SK-N-SH treated with all-trans-retinoic acid at 6 μM for 48 hours (cell line): ENCODE data around the gene PRRG3.

Source experiments
- ATAC-seq: fragments of 200-7000 bp; cut with Tn5 transposase; 3 replicates; pipeline ENCODE4 v1.9.1; 2020; ENCODE audit warnings: mild to moderate bottlenecking, moderate library complexity
- ARNTL ChIP-seq: fragments of 450-650 bp; formaldehyde crosslinking; IDR thresholded peaks from 2 replicates; pipeline ENCODE4 v1.5.0; 2020; ENCODE audit warnings: low read depth, mild to moderate bottlenecking, moderate library complexity, borderline replicate concordance
- BACH2 ChIP-seq: fragments of 250-450 bp; sonication (Bioruptor Pico); IDR thresholded peaks from 2 replicates; pipeline ENCODE4 v1.9.0; 2021; ENCODE audit warnings: mild to moderate bottlenecking, borderline replicate concordance
- CSDC2 ChIP-seq: fragments of 250-450 bp; sonication (Bioruptor Pico); IDR thresholded peaks from 2 replicates; pipeline ENCODE4 v1.5.0; 2020; ENCODE audit warnings: mild to moderate bottlenecking, moderate library complexity
- GLIS3 ChIP-seq: fragments of 250-450 bp; sonication (Bioruptor Pico); IDR thresholded peaks from 2 replicates; pipeline ENCODE4 v1.5.0; 2020; ENCODE audit warnings: mild to moderate bottlenecking, moderate library complexity
- ISL1 ChIP-seq: fragments of 250-450 bp; sonication (Bioruptor Pico); IDR thresholded peaks from 2 replicates; pipeline ENCODE4 v2.1.2; 2022; ENCODE audit warnings: mild to moderate bottlenecking, moderate library complexity
- OSR1 ChIP-seq: fragments of 250-450 bp; sonication (Bioruptor Pico); IDR thresholded peaks from 2 replicates; pipeline ENCODE4 v1.8.0; 2022; ENCODE audit warnings: moderate library complexity, mild to moderate bottlenecking, inconsistent platforms
- PPARA ChIP-seq: fragments of 250-450 bp; sonication (Bioruptor Pico); IDR thresholded peaks from 2 replicates; pipeline ENCODE4 v1.5.0; 2020; ENCODE audit warnings: mild to moderate bottlenecking, borderline replicate concordance
- SNAI2 ChIP-seq: fragments of 250-450 bp; sonication (Bioruptor Pico); IDR thresholded peaks from 2 replicates; pipeline ENCODE4 v1.5.0; 2020; ENCODE audit warnings: mild to moderate bottlenecking, moderate library complexity
- TCF4 ChIP-seq: fragments of 250-450 bp; sonication (Bioruptor Pico); IDR thresholded peaks from 2 replicates; pipeline ENCODE4 v1.8.0; 2021; ENCODE audit warnings: mild to moderate bottlenecking, moderate library complexity, borderline replicate concordance
- TOX ChIP-seq: fragments of 250-450 bp; sonication (Bioruptor Pico); IDR thresholded peaks from 2 replicates; pipeline ENCODE4 v1.8.0; 2021; ENCODE audit warnings: mild to moderate bottlenecking, moderate library complexity, borderline replicate concordance
- ZC3H10 ChIP-seq: fragments of 250-450 bp; sonication (Bioruptor Pico); IDR thresholded peaks from 2 replicates; pipeline ENCODE4 v1.5.1; 2021; ENCODE audit warnings: mild to moderate bottlenecking, moderate library complexity
- ZFP3 ChIP-seq: fragments of 250-450 bp; sonication (Bioruptor Pico); IDR thresholded peaks from 2 replicates; pipeline ENCODE4 v1.5.0; 2020; ENCODE audit warnings: mild to moderate bottlenecking, moderate library complexity
- ZFP30 ChIP-seq: fragments of 450-650 bp; formaldehyde crosslinking; IDR thresholded peaks from 2 replicates; pipeline ENCODE4 v1.5.0; 2022; ENCODE audit warnings: mild to moderate bottlenecking, moderate library complexity
- ZNF565 ChIP-seq: fragments of 450-650 bp; formaldehyde crosslinking; conservative IDR thresholded peaks from 2 replicates; pipeline ENCODE4 v1.5.0; 2020; ENCODE audit warnings: low read depth, mild to moderate bottlenecking, moderate library complexity
- ZNF70 ChIP-seq: fragments of 450-650 bp; formaldehyde crosslinking; IDR thresholded peaks from 2 replicates; pipeline ENCODE4 v1.5.0; 2020; ENCODE audit warnings: mild to moderate bottlenecking, moderate library complexity
- TF ChIP-seq, protein P1 (sequence below): fragments of 250-450 bp; sonication (Bioruptor Pico); IDR thresholded peaks from 2 replicates; pipeline ENCODE4 v1.5.0; 2020; ENCODE audit warnings: mild to moderate bottlenecking, moderate library complexity
- TF ChIP-seq, protein P2 (sequence below): fragments of 250-450 bp; sonication (Bioruptor Pico); IDR thresholded peaks from 2 replicates; pipeline ENCODE4 v1.5.1; 2020; ENCODE audit warnings: low read depth, mild to moderate bottlenecking, moderate library complexity
- TF ChIP-seq, protein P3 (sequence below): fragments of 250-450 bp; sonication (Bioruptor Pico); IDR thresholded peaks from 2 replicates; pipeline ENCODE4 v1.8.0; 2021; ENCODE audit warnings: low read depth, mild to moderate bottlenecking, moderate library complexity, borderline replicate concordance
- TF ChIP-seq, protein P4 (sequence below): fragments of 250-450 bp; sonication (Bioruptor Pico); IDR thresholded peaks from 2 replicates; pipeline ENCODE4 v1.5.1; 2021; ENCODE audit warnings: mild to moderate bottlenecking, moderate library complexity
- TF ChIP-seq, protein P5 (sequence below): fragments of 250-450 bp; sonication (Bioruptor Pico); IDR thresholded peaks from 2 replicates; pipeline ENCODE4 v1.8.0; 2020; ENCODE audit warnings: mild to moderate bottlenecking, moderate library complexity, borderline replicate concordance

Gene PRRG3

DNA sequence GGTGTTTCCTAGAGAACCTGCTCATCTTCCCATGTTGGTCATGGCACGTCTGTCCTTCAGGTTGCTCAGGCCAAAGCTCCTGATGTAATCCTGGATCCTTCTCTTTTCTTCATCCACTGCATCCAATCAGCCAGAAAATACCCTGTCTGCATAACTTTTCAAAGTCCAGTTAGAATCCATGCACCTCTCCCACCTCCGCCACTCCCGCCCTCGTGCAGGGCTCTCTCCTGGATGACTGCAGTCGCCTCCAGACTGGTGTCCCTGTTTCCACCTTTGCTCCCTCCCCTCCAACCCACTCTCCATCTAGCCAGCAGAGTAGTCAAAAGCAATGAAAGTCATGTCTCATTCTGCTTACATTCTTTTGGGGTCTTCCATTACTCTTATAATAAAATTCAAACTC lies 55.3 kb downstream of the PRRG3 start:
- TF ChIP-seq ZC3H10 (CRISPR knock-in tag) (no peak), ZFP30 (no peak), GLIS3 (CRISPR knock-in tag) (no peak), OSR1 (CRISPR knock-in tag) (no peak), PPARA (CRISPR knock-in tag) (no peak), TOX (no peak), CSDC2 (no peak), ZNF70 (CRISPR knock-in tag) (no peak), ARNTL (no peak), TCF4 (no peak)
- TF ChIP-seq, protein P1, sequence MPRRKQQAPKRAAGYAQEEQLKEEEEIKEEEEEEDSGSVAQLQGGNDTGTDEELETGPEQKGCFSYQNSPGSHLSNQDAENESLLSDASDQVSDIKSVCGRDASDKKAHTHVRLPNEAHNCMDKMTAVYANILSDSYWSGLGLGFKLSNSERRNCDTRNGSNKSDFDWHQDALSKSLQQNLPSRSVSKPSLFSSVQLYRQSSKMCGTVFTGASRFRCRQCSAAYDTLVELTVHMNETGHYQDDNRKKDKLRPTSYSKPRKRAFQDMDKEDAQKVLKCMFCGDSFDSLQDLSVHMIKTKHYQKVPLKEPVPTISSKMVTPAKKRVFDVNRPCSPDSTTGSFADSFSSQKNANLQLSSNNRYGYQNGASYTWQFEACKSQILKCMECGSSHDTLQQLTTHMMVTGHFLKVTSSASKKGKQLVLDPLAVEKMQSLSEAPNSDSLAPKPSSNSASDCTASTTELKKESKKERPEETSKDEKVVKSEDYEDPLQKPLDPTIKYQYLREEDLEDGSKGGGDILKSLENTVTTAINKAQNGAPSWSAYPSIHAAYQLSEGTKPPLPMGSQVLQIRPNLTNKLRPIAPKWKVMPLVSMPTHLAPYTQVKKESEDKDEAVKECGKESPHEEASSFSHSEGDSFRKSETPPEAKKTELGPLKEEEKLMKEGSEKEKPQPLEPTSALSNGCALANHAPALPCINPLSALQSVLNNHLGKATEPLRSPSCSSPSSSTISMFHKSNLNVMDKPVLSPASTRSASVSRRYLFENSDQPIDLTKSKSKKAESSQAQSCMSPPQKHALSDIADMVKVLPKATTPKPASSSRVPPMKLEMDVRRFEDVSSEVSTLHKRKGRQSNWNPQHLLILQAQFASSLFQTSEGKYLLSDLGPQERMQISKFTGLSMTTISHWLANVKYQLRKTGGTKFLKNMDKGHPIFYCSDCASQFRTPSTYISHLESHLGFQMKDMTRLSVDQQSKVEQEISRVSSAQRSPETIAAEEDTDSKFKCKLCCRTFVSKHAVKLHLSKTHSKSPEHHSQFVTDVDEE (CRISPR knock-in tag): no peak
- ATAC-seq: no peak

DNA sequence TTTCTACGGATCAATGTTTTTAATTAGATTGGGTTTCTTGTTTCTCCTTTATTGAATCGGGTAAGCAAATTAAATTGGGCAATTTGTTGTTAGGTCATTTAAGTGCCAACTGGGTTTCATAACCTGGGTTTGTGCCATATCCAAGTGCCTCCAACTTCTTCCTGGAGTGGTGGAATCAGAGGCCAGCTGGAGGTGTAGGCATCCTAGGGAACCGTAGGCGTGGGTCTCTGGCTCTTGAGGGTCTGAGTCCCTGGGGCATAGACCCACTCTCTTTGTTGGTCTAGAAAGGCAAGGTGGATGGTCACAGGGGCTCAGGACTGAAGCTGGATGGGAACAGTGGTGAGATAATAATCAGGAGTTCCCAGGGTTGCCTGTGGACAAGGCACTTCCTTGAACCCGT lies 57.6 kb downstream of the PRRG3 start:
- TF ChIP-seq ARNTL (no peak), ZFP3 (CRISPR knock-in tag) (no peak), ZNF70 (CRISPR knock-in tag) (no peak), CSDC2 (no peak), BACH2 (CRISPR knock-in tag) (no peak), ISL1 (CRISPR knock-in tag) (no peak), OSR1 (CRISPR knock-in tag) (no peak)
- TF ChIP-seq, protein P2, sequence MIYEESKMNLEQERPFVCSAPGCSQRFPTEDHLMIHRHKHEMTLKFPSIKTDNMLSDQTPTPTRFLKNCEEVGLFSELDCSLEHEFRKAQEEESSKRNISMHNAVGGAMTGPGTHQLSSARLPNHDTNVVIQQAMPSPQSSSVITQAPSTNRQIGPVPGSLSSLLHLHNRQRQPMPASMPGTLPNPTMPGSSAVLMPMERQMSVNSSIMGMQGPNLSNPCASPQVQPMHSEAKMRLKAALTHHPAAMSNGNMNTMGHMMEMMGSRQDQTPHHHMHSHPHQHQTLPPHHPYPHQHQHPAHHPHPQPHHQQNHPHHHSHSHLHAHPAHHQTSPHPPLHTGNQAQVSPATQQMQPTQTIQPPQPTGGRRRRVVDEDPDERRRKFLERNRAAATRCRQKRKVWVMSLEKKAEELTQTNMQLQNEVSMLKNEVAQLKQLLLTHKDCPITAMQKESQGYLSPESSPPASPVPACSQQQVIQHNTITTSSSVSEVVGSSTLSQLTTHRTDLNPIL: no peak
- TF ChIP-seq, protein P3, sequence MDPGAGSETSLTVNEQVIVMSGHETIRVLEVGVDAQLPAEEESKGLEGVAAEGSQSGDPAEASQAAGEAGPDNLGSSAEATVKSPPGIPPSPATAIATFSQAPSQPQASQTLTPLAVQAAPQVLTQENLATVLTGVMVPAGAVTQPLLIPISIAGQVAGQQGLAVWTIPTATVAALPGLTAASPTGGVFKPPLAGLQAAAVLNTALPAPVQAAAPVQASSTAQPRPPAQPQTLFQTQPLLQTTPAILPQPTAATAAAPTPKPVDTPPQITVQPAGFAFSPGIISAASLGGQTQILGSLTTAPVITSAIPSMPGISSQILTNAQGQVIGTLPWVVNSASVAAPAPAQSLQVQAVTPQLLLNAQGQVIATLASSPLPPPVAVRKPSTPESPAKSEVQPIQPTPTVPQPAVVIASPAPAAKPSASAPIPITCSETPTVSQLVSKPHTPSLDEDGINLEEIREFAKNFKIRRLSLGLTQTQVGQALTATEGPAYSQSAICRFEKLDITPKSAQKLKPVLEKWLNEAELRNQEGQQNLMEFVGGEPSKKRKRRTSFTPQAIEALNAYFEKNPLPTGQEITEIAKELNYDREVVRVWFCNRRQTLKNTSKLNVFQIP (CRISPR knock-in tag): no peak
- no peak for ATAC-seq

DNA sequence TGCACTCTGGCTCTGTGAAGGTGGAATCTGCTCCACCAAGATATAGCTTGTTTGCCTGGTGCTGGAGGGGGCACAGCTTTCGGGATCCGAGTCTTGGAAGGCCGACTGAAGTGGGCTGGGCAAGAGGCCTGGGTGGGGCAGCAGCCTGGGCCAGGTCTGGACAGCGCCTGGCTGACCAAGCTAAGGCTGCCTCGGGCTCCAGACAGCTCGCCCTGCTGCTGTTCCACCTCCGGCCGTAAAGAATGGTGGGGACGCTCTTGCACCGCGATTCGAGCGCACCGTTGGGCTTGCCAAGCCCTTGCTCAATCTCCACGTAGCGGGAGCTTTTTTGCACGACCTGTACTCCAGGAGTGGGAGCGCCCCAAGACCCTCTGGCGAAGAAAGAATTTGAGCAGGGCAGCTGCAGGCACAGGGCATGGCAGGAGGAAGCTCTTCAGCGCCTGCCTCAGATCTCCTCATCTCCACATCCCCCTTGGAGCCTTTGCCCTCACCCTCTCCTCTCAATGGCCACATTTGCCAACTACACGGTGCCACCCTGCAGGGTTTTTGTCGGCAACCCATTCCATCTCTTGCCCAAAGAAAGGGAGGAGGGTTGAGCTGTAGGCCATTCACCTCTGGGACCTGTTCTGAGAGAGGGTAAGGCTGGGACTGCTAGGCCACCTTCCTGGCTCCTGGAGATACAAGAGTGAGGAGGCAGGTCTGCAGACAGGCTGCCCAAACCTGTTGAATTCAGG lies 58.2 kb downstream of the PRRG3 start:
- TF ChIP-seq PPARA (CRISPR knock-in tag) (no peak), ZNF70 (CRISPR knock-in tag) (no peak), OSR1 (CRISPR knock-in tag) (no peak), ZFP30 (no peak)
- TF ChIP-seq, protein P2: no peak
- peak; percentile 95 for ATAC-seq

DNA sequence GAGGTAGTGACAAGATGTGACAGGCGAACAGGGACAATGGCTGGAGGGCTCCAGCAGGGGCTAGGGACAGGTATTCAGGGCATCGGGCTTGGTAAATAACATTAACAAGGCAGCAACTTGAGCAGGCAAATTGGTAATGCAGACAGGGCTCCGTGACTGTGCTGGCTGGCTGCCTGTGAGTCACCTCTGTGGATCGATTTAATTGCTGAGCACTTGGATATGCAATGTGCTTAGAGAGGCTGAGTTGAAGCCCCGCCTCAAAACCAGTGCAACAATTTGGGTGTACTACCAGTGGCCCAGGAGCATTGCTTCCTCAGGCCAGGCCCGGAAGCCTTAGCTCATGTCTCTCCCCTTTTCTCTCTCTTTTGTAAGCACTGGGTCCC lies 58.8 kb downstream of the PRRG3 start:
- peak; percentile 65 for ATAC-seq
- TF ChIP-seq ZC3H10 (CRISPR knock-in tag) (no peak), ISL1 (CRISPR knock-in tag) (no peak), TOX (no peak), TCF4 (no peak), ZNF565 (CRISPR knock-in tag) (no peak), ZFP30 (no peak), SNAI2 (CRISPR knock-in tag) (no peak), ARNTL (no peak), PPARA (CRISPR knock-in tag) (no peak)
- TF ChIP-seq, protein P1 (CRISPR knock-in tag): no peak
- TF ChIP-seq, protein P4, sequence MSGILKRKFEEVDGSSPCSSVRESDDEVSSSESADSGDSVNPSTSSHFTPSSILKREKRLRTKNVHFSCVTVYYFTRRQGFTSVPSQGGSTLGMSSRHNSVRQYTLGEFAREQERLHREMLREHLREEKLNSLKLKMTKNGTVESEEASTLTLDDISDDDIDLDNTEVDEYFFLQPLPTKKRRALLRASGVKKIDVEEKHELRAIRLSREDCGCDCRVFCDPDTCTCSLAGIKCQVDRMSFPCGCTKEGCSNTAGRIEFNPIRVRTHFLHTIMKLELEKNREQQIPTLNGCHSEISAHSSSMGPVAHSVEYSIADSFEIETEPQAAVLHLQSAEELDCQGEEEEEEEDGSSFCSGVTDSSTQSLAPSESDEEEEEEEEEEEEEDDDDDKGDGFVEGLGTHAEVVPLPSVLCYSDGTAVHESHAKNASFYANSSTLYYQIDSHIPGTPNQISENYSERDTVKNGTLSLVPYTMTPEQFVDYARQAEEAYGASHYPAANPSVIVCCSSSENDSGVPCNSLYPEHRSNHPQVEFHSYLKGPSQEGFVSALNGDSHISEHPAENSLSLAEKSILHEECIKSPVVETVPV (CRISPR knock-in tag): no peak
- TF ChIP-seq, protein P5, sequence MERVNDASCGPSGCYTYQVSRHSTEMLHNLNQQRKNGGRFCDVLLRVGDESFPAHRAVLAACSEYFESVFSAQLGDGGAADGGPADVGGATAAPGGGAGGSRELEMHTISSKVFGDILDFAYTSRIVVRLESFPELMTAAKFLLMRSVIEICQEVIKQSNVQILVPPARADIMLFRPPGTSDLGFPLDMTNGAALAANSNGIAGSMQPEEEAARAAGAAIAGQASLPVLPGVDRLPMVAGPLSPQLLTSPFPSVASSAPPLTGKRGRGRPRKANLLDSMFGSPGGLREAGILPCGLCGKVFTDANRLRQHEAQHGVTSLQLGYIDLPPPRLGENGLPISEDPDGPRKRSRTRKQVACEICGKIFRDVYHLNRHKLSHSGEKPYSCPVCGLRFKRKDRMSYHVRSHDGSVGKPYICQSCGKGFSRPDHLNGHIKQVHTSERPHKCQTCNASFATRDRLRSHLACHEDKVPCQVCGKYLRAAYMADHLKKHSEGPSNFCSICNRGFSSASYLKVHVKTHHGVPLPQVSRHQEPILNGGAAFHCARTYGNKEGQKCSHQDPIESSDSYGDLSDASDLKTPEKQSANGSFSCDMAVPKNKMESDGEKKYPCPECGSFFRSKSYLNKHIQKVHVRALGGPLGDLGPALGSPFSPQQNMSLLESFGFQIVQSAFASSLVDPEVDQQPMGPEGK: no peak
